HG02938 (cell line): ENCODE results near the gene BARHL1.

Source experiments
- ATAC-seq: cut with Tn5 transposase; IDR thresholded peaks from one replicate; pipeline ENCODE4 v1.9.1; 2021; ENCODE audit warnings: mild to moderate bottlenecking, moderate library complexity; ENCODE audit not compliant: unreplicated experiment

BARHL1 gene

DNA sequence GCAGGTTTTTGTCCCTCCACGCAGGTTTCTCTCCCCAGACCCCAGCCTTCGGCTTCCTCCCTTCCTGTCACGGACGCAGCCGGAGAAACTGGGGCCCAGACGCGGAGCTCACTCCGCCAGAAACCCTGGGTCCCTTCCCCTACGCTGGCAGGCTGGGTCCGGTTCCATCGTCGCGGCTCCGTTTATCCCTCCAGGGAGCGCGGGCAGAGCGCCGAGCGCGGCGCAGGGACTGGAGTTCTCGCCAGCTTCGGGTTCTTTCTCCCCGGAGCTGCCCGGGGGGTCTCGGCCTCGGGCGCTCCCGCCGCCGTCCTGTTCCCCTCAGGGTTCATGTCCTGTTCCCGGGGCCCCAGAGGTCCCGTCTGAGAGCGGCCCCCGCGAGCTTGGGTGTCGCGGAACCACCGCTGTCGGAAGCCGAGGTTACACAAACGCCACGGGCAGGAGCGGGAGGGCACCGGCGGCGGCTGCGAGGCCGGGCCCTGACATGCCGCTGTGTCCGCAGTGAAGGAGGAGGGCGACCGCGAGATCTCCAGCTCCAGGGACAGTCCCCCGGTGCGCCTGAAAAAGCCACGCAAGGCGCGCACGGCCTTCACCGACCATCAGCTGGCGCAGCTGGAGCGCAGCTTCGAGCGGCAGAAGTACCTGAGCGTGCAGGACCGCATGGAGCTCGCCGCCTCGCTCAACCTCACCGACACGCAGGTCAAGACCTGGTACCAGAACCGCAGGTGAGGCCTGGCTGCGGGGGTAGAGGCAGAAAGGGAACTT is 4.6 kb downstream of the BARHL1 start:
- ATAC-seq: no peak

DNA sequence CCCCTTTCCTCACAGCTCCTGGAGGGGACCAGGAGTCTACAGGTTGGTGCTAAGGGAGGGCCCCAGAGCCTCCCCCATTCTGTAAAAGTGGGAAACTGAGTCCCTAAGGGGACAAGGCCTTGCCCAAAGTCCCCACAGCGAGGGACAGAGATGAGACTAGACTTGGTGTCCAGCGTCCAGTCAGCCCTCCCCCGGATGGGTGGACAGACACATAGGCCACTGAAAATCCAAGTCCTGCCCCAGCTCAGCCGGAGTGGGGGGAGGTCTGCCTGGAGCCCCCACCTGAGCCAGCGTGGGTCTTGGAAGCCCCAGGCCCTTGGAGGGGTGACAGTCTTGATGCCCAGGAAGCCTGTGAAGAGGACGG is 5.2 kb downstream of the BARHL1 start:
- ATAC-seq: no peak

DNA sequence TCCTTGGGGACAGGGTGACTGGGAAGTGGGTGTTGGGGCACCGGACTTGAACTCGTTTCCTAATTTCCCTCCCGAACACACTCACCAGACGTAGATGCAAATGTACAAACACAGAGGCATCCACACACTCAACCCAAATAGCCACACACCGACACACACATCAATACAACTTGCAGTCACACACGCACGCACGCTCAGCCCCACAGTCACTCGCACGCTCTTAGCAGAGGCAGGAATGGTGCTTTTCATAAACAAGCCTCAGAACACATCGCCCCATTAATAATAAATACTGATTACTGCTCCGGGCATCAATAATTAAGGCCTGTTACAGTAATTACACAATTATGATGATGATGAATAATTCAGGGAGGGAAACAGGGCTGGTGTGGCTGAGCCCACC is 5.7 kb downstream of the BARHL1 start:
- ATAC-seq: no peak

DNA sequence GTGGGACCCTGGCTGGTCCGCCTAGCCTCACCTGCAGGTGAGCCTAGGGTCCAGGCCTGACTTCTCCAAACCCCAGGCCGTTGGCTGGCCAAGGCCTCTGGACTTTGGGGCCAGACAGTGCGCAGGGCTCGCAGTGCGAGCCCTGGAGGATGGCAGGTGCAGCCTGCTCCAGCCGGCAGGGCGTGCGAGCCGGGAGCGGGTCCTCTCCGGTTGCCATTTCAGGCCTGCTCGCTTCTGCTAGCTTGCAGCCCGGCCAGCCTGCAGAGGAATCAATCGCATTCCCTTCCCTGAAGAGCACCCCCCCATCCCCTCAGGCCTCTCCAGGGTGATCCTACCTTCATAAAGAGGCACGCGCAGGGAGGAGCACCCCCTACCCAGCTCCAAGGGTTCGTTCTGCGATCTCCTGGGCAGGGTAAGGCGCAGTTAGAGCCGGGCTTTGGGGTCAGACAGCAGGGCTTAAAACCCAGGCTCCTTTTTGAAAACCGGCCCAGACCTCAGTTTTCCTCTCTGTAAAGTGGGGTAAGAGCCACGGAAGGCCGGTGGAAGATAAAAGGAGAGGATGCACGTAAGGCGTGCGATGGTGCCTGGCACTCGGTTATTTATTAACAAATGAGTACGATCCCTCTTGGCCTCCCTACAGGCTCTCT is 6.2 kb downstream of the BARHL1 start:
- no peak for ATAC-seq

DNA sequence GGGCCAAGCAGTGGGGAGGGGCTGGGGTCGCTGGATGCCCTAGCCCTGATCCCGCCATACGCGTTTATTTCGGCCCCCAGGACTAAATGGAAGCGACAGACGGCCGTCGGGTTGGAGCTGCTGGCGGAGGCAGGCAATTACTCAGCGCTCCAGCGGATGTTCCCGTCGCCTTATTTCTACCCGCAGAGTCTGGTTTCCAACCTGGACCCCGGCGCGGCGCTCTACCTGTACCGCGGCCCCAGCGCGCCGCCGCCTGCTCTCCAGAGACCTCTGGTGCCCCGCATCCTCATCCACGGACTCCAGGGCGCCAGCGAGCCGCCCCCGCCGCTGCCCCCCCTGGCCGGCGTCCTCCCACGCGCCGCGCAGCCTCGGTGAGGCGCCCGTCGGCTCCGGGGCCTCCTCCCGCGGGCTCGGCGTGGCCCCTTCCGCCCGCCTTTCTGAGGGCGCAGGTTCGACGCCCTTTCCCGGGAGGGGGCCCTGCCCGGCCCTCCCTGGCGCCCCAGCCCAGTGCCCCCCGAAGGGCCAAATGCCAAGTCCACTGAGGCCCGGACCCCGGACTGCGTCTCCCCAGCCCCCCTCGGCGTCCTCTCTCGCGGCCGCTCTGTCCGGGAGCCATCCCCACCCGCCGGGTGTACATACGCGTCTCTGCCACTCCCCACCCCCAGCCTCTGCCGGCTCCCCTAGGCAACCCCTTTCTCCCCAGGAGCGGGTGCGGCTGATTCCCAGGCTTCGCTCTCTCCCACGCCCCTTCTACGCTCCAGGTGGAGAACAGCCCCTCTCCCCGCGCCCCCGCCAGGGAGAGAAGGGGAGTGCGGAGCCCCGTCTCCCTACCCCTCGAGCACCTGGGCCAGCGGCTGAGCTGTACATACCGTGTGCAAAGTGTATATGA is 7.0 kb downstream of the BARHL1 start:
- no peak for ATAC-seq

DNA sequence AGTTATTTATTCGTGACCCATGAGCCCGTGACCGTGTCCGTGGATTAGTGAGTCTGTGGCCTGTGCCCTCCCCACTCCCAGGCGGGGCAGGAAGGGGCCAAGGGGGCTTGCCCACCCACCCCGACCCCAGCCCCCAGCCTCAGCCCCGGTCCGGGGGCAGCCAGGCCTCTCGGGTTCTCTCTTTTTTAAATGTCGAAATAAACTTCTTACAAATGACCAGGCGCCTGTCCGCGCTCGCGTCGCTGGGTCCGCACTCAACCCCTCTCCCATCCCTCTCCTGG is 7.6 kb downstream of the BARHL1 start:
- no peak for ATAC-seq

DNA sequence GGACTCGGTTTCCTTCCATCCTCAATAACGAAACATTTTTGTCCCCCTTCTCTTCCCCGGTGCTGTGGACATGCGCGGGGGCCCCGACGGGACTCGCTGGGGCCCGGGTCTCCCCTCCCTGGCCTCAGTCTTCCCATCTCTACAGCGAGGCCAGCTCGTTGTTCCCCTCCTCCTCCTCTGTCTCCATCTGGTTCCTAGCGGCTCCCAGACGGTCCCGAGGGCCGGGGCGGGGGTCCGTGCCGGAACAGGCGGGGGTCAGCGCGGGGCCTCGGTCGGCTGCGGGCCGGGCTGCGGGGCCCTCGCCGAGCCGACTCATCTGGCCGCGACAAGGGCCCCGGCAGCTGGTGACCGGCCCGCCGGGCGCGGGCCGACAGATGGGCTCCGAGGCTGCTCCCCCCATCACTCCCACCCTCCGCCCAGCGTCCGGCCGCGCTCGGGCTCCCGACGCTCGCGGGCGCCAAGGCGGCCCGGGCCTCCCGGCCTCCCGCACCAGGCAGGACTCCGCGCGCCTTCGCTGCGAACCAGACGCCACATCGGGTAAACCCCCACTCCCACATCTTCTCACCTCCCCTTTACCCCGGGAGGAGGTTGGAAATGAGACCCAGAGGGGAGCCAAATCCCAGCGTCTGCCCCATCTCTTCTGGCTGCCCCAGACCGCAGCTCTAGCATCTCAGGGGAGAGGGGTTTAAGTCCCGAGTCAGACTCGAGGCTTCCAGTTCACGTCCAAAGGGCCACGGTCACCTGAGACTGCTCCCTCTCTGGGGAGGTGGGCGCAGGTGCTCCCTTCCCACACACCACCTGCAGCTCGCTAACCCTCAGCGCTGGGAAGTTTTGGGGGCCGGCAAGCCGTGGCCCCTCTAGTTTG is 8.1 kb downstream of the BARHL1 start:
- no peak for ATAC-seq

DNA sequence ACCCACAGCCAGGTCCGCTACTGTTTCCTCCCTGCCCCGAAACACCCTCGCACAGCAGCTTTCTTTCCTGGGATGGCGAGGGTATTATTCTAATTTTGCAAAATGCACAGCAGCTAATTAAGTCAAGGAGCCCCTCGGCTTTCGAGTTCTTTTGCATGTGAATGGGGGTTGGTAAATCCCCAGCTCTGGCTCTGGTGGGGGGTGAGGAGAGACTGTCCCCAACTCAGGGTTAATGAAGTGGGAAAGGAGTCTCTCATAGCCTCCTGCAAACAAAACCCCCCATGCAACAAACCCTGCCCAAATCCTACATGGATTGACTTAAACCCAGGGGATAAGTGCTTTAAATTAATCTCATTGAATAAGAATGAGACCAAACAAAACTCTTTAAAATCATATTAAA is 8.8 kb downstream of the BARHL1 start:
- ATAC-seq: no peak

DNA sequence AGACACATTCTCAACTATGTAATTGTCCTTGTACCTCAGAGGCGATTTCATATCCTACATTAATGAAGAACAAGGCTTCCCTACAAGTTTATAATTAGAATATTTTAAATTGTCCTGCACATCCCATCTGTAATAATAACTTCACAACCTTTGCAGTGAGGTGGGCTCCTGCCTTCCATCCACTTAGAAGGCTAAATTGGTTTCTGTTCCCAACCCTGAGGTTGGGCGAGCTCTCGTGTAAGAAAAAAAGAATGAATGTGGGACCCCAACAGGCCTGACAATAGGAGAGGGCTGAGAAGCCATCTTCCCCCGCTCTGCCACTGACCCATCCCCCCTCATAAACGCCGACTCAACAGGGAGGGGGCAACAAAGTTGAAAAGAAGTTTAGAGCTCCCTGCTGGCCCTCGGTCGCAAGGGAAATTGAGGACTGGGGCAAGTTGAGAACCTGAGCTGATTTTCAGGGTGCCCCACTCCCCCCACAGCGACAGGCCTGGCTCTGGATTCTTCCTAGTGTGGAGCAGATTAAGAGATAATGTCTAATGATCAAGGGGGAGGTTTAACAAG is 9.4 kb downstream of the BARHL1 start:
- no peak for ATAC-seq

DNA sequence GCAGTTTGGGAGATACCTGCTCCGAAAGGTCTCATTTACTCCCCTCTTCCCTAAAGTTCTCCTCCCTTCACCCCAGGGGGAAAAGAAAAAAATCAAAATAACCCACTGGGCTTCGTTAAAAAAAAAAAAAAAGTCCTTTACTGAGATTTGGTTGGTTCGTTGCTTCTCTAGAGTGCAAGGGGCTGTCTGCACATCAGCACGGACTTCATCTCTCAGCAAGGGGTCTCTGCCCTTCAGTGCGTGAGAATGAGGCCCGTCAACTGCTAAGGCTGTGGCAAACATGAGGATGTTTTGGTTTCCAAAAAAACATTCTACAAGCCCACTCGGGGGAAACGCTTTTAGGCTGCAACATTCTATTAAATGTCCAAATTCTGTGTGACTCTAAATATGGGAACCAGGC is 10.0 kb downstream of the BARHL1 start:
- ATAC-seq: no peak

DNA sequence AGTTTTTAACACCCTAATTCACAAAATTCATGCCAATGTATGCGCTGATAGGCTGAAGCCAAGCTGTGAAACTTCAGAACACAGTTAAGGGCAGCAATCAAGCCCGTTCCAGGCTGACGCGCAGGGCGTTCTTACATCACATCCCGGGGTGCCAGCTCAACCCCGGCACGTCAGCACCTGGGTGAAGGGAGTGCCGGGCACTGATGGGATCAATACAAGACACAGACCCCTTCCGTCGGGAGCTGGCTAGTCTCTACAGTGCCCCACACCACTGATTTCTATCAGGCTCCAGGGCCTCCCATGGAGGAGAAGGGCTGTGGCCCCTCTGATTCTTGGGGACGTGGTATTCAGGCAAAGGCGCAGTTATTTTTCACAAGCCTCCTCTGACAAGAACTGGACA is 12.0 kb downstream of the BARHL1 start:
- no peak for ATAC-seq

DNA sequence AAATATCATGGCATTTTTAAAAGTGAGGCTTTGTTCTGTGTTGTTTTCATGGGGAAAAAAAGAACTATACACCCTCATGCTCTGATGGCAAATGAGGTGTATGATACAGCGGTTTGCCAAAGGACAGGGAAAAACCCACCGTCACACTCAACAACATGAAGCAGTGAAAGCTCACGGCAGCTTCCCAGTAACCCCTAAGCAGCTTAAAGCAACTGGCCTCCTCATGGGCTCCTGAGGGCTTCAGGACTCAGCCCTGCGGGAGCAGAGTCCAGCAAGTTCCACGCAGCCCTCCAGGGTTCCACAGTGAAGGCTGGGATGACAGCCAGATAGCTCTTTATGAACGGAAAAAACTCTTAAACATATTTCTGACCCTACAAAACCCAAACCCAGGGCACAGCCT is 12.9 kb downstream of the BARHL1 start:
- ATAC-seq: no peak

DNA sequence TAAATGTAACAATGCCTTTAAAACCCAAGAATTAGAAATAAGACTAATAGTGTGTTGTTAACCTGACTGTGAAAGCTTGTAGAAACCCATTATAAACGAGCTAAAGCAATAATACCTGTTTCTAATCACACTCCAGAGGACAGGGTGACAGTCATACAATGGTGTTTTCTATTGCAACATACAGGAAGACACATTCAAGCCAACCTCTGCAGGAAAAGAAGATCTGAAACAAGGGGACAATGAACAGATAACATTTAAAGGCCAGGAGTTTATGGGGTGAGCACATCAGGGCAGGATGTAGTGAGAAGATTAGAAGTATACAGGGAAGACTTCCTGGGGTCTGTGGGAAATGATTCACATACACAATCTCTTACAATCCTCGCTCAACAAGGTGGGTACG is 13.8 kb downstream of the BARHL1 start:
- ATAC-seq: no peak

DNA sequence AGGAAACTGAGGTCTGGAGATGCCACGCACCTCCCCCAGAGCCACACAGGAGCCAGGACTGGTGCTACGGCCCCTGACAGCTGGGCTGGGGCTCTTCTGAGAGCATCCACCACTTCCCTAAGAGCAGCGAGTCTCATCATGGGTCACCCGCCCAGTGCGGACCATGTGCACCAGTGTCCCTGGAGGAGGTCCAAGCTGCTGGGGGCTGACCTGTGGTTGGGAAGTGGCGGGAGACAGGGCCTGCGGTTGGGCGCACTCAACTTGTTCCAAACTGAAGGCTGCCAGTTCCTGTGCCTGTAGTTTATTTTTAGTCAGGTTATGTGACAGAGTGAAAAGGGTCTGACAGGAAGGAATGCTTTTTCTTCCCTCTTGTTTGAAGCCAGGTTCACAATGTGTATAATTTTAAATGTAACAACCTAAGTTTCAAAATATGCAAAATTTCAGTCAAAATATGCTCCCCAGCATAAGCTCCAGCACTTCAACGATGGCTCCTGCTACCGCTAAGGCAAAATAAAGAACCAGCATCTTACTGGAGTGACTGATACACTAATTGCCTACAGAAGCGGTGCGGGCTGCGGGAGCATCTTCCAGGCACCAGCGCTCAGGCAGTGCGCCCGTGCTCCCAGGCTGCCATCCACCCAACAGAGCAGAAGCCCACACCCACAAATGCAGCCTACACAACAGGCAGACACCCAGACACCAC is 14.8 kb downstream of the BARHL1 start:
- ATAC-seq: no peak

DNA sequence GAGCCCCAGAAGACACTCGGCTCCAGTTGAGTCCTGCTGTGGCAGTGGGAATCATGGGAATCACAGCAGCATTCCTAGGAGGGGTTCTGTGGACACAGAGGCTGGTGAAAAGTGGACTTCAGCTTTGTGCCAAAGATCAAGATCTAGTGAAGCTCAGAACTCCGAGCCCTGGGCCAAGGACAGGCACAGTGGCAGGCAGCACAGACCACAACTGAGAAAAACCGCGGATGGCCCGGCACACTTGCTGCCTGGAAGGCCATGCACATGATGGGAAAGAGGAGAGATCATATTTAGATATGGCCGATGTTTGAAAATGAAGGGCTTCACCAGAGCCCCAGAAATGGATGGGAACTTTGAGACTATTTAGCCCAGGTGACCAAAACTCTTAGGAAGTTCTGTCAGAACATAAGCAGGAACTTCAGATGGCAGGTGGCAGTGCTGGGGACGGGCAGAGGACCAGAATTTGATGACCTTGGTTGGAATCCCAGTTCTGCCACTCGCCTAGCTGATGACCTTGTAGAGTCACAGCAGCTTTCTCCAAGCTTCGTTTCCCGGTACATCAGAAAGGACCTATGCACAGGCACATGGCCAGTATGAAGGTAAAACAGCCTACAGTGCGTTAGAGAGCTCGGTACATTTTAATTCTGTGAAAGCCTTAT is 18.0 kb downstream of the BARHL1 start:
- ATAC-seq: no peak

DNA sequence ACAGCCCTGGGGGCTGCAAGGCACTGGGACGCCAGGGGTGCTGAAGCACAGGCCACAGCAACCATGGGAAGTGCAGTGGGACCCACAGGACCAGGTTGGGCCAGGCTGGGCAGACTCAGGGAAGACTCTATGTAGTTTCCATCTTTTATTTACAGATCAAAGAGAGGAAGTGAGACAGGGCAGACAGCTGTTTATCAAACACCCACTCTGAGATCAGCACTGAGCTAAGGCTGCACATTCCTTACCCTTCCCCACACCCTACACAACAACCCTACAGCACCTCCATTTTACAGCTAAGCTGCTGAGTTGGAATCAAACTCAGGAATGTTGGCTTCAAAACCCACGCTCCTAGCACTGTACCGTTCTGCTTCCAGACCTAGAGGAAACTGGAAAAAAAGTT is 19.8 kb downstream of the BARHL1 start:
- no peak for ATAC-seq

DNA sequence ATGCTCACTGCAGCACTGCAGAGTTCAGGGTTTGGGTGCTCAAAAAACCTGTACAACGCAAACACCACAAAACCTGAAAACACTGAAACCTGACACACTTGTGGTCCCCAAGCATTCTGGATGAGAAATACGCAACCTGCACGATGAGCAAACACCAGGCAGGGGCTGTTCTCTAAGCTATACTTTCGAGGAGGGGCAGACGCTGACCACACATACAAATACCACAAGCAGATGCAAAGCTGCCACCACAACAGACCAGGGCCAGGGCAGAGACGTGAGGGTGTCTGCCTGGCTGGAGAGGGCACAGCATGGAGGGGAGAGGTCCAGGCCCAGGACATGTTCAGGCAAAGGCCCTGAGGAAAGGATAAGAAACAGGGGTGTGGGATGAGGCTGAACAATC is 23.0 kb downstream of the BARHL1 start:
- ATAC-seq: no peak

DNA sequence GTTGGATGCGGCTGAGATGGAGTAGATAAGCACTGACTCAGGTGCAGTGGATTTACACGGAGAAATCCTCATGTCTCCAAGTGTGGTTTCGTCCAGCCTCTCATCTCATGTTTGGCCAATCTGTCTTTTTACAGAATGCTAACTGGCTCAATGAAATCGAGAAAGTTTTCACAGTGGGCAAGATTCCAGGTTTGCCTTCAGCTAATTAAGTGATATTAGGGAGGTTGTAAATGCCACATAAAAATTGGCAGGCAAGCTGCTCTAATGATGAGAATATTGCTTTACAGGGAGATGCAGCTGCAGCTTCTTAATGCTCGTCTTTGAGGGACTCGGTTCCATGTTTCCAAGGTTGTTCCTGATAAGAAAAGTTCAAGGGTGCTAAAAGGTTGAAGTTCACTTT is 23.7 kb downstream of the BARHL1 start:
- ATAC-seq: no peak

DNA sequence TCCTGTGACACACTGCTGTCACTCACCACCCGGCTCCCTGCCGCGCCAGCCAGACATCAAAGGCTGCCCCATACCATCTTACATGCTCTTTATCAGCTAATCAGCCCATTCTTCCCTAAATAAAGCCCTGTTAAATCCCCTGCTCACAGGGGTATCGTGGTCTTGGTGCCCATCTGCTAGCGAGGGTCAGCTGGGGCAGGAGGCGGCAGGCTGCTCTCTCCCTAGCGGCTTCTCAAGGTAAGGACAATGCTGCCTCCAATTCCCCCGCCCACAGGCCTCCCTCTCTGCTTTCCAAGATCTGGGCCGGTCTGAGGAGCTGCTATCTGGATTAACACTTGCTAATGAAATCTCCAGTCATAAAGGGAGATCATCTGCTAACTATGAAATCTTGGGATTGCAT is 26.8 kb downstream of the BARHL1 start:
- ATAC-seq: no peak

DNA sequence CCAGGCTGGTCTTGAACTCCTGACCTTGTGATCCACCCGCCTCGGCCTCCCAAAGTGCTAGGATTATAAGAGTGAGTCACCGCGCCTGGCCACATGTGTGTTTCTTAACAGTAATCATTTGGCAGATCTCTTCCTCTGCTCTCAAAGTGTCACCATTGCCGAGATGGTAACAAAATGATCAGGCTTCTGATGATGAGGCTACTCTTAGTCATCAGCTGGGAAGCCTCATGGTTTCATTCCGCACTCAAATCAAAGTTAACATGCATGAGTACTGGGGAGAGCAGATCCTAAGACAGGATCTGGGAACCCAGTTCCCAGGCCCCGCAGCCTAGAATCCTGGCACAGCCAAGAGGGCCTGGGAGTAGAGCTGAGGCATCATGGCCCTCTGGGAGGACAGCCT is 27.4 kb downstream of the BARHL1 start:
- no peak for ATAC-seq
